Kidney capillary endothelial cell (primary cell): ENCODE measurements around the gene PAK5.

Source experiments
- DNase-seq: peaks from one replicate; pipeline ENCODE4 v3.0.0-alpha.2; 2018; ENCODE audit warnings: low spot score

Gene PAK5

GRCh38 chr20:9575836-9576235 is 263.0 kb downstream of the PAK5 start:
- no peak for DNase-seq

GRCh38 chr20:9574776-9575175 is 264.1 kb downstream of the PAK5 start:
- no peak for DNase-seq

- no peak for DNase-seq
Measured at GRCh38 chr20:9574181-9574580, 264.7 kb downstream of the PAK5 start.

GRCh38 chr20:9573335-9574151 is 265.3 kb downstream of the PAK5 start:
- DNase-seq: no peak

GRCh38 chr20:9572670-9573069 is 266.2 kb downstream of the PAK5 start:
- DNase-seq: no peak

- DNase-seq: no peak
Measured at GRCh38 chr20:9571783-9572182, 267.1 kb downstream of the PAK5 start.

GRCh38 chr20:9570612-9571011 is 268.3 kb downstream of the PAK5 start:
- no peak for DNase-seq

- DNase-seq: no peak
Measured at GRCh38 chr20:9566977-9567376, 271.9 kb downstream of the PAK5 start.

GRCh38 chr20:9565910-9566550 is 272.8 kb downstream of the PAK5 start:
- no peak for DNase-seq

- DNase-seq: no peak
Measured at GRCh38 chr20:9557411-9557810, 281.5 kb downstream of the PAK5 start.

GRCh38 chr20:9555781-9556180 is 283.1 kb downstream of the PAK5 start:
- no peak for DNase-seq

GRCh38 chr20:9551808-9552550 is 286.9 kb downstream of the PAK5 start:
- peak; percentile 35 for DNase-seq

- no peak for DNase-seq
Measured at GRCh38 chr20:9550871-9551270, 288.0 kb downstream of the PAK5 start.

GRCh38 chr20:9550283-9550682 is 288.6 kb downstream of the PAK5 start:
- no peak for DNase-seq

- peak; percentile 37 for DNase-seq
Measured at GRCh38 chr20:9543214-9543613, 295.7 kb downstream of the PAK5 start.

- no peak for DNase-seq
Measured at GRCh38 chr20:9535449-9535848, 303.4 kb downstream of the PAK5 start.

GRCh38 chr20:9534025-9534424 is 304.9 kb downstream of the PAK5 start:
- no peak for DNase-seq

- no peak for DNase-seq
Measured at GRCh38 chr20:9532069-9532838, 306.6 kb downstream of the PAK5 start.

GRCh38 chr20:9531581-9531980 is 307.3 kb downstream of the PAK5 start:
- no peak for DNase-seq

- no peak for DNase-seq
Measured at GRCh38 chr20:9523636-9524035, 315.2 kb downstream of the PAK5 start.

GRCh38 chr20:9520086-9520485 is 318.8 kb downstream of the PAK5 start:
- no peak for DNase-seq

- no peak for DNase-seq
Measured at GRCh38 chr20:9518576-9519175, 320.2 kb downstream of the PAK5 start.
